GM10266 (cell line): ENCODE data around the gene FERD3L.

Experiments used
- DNase-seq: peaks from one replicate; pipeline ENCODE4 v3.0.0; 2012; ENCODE audit errors: extremely low spot score
- CTCF ChIP-seq: IDR thresholded peaks from 2 replicates; pipeline ENCODE4 v1.5.1; 2012; ENCODE audit warnings: mild to moderate bottlenecking, low read depth; ENCODE audit not compliant: control insufficient read depth, insufficient read depth; ENCODE audit errors: missing control alignments

Gene FERD3L

GRCh38 chr7:19116121-19117090 is 28.8 kb downstream of the FERD3L start:
- TF ChIP-seq CTCF = no peak
- DNase-seq = peak; percentile 56

GRCh38 chr7:19114551-19114855 is 30.7 kb downstream of the FERD3L start:
- no peak for TF ChIP-seq CTCF
- no peak for DNase-seq

GRCh38 chr7:19113855-19114550 is 31.2 kb downstream of the FERD3L start:
- no peak for TF ChIP-seq CTCF
- DNase-seq = no peak

GRCh38 chr7:19113002-19113350 is 32.2 kb downstream of the FERD3L start:
- DNase-seq = no peak
- no peak for TF ChIP-seq CTCF

GRCh38 chr7:19112274-19113001 is 32.8 kb downstream of the FERD3L start:
- no peak for DNase-seq
- TF ChIP-seq CTCF = no peak

GRCh38 chr7:19111474-19112273 is 33.5 kb downstream of the FERD3L start:
- DNase-seq = no peak
- no peak for TF ChIP-seq CTCF
